PC-9 (cell line): ENCODE measurements around the gene C8G.

Experiments
- EZH2 ChIP-seq: fragments of 200-600 bp; sonication (generic); IDR thresholded peaks from 2 replicates; pipeline ENCODE4 v1.8.0; 2017; ENCODE audit warnings: antibody characterized with exemption, low read depth
- TF ChIP-seq, protein P1 (sequence below): fragments of 200-600 bp; sonication (generic); conservative IDR thresholded peaks from 2 replicates; pipeline ENCODE4 v1.6.1; 2017; ENCODE audit warnings: mixed run types, antibody characterized with exemption, mild to moderate bottlenecking, moderate library complexity

DNA sequence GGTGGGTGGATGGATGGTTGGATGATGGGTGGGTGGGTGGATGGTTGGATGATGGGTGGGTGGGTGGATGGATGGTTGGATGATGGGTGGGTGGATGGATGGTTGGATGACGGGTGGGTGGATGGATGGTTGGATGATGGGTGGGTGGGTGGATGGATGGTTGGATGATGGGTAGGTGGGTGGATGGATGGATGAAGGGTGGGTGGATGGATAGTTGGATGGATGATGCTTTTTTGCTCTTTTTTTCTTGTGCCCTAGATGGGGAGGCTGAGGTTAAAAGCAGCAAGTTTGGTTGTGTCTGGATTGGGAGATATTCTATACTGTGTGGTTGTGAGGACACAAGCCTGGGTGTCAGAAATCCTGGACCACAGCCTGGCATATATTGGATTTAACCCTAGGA, 12.4 kb downstream of the C8G start:
- TF ChIP-seq, protein P1, sequence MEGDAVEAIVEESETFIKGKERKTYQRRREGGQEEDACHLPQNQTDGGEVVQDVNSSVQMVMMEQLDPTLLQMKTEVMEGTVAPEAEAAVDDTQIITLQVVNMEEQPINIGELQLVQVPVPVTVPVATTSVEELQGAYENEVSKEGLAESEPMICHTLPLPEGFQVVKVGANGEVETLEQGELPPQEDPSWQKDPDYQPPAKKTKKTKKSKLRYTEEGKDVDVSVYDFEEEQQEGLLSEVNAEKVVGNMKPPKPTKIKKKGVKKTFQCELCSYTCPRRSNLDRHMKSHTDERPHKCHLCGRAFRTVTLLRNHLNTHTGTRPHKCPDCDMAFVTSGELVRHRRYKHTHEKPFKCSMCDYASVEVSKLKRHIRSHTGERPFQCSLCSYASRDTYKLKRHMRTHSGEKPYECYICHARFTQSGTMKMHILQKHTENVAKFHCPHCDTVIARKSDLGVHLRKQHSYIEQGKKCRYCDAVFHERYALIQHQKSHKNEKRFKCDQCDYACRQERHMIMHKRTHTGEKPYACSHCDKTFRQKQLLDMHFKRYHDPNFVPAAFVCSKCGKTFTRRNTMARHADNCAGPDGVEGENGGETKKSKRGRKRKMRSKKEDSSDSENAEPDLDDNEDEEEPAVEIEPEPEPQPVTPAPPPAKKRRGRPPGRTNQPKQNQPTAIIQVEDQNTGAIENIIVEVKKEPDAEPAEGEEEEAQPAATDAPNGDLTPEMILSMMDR: no peak
- no peak for TF ChIP-seq EZH2
